EH (cell line): ENCODE data around the gene PAM16.
"Not testable (repeated sequence)": the region's sequence is repeated elsewhere in the genome, so short reads cannot be mapped to it uniquely, and the experiment has no call there.

Experiments used
- DNase-seq: peaks from one replicate; pipeline ENCODE4 v3.0.0-alpha.2; 2015; ENCODE audit warnings: low read depth

Gene PAM16

GRCh38 chr16:4350787-4351659, at the start of gene PAM16:
TSS of gene PAM16 (minus strand) at chr16:4351321. CDS start at chr16:4351234, 87 bp downstream.
- peak; percentile 94 for DNase-seq

DNA sequence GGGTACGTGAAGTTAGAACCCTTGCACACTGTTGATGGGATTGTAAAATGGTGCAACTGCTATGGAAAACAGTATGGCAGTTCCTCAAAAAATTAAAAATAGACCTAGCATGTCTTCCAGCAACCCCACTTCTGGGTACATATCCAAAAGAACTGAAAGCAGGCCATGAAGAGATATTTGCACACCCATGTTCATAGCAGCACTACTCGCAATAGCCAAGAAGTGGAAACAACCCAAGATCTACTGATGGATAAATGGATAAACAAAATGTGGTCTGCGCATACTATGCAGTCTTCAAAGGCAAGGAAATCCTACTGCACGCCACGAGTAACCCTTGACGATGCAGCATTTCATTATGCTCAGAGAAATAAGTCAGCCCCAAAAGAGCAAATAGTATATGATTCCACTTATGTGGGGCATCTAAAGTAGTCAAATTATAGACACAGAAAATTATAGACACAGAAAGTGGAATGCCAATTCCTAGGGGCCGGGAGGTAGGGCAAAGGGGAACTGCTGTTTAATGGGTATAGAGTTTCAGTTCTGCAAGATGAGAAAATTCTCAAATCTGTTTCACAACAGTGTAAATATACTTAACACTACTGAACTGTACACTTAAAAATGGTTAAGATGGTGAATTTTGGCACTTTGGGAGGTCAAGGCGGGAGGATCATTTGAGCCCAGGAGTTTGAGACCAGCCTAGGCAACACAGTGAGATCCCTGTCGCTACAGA, 48.0 kb upstream of the PAM16 start:
- no peak for DNase-seq

GRCh38 chr16:4395055-4395726, 44.1 kb upstream of the PAM16 start:
- DNase-seq = no peak

- DNase-seq = not testable (repeated sequence)
Observed at GRCh38 chr16:4393850-4394249, 42.7 kb upstream of the PAM16 start.

- DNase-seq = peak; percentile 48
Observed at GRCh38 chr16:4393240-4393600, 42.1 kb upstream of the PAM16 start.

- peak; percentile 85 for DNase-seq
Observed at GRCh38 chr16:4392382-4393239, 41.5 kb upstream of the PAM16 start.

- peak; percentile 39 for DNase-seq
Observed at GRCh38 chr16:4391631-4392381, 40.7 kb upstream of the PAM16 start.

- DNase-seq = no peak
Observed at GRCh38 chr16:4390266-4391260, 39.4 kb upstream of the PAM16 start.

DNA sequence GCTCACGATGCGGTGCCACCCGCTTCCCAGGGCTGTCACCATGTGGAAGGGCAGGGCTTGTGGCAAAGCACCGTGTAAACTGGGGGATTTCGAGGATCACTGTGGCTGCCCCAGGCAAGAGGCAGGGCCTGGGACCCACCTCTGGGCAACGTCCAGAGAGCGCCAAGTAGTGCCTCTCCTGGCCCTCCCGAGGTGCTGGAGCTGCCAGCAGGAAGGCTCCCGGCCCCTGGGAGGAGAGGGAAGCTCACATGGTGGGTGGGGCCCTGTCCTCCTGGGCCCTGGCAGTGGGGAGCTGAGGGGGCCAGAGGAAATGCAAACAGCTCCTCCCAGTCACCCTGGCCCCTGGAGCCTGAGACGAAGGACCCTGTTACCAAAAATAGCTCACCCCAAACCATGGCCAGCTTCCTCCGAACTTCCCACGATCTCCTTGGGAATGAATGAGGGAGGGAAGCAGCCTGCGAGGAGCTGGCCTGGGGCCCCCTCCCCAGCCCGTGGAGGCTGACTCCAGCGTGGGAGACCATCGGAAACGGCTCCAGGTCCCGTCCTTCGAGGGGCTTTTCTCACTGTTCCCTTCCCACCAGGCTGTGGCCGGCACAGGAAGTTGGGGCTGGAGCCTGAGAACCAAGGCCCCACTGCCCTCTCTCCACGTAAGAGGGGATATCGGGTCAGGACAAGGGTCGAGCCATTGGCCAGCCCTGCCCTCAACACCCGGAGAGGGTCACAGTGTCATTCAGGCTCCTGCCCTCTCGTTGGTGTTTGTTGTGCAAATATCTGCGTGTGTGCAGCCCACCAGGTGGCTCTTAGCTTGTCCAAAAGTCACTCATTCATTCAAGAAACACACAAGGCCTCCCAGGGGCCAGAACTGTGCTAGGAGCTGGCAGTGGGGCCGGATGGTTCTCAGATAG, 38.2 kb upstream of the PAM16 start:
- DNase-seq = peak; percentile 33

DNA sequence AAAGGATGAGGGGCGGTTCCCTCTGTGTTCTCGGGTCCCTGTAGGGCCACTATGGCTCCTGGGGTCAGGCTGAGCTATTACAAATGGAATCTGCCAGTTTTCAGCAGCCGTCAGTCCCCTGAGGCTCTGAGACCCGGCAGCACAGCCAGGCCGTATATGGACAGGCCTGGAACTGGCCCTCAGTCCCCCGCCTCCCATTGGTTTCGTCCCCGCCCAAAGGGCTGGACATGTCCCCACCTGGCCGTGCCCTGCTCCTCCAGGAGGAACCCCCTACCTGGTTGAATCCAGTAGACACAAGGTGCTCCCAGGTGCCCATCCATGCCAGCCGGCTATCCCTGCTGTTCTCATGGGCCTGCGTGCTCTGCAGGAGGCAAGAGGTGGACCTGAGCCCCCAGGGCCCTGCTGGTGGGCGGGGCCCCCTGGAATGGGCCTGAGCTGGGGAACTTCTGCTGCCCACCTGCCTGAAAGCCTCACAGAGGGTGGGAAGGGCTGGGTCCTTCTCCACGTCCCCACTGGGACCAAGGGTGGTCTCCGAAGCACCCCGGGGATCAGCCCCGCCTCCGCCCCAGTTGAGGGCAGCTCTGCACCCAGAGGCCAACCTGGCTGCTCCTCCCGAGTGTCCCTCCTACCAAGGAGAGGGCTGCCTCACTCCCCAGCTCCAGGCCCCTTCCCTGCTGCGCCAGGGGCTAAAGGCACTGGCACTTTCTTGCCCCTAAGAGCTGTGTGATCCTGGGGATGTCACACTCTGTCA, 37.3 kb upstream of the PAM16 start:
- peak; percentile 91 for DNase-seq

- no peak for DNase-seq
Observed at GRCh38 chr16:4387781-4388180, 36.7 kb upstream of the PAM16 start.

GRCh38 chr16:4386951-4387565, 35.9 kb upstream of the PAM16 start:
- peak; percentile 53 for DNase-seq

GRCh38 chr16:4386451-4386805, 35.3 kb upstream of the PAM16 start:
- DNase-seq = peak; percentile 72

- peak; percentile 36 for DNase-seq
Observed at GRCh38 chr16:4385789-4386450, 34.8 kb upstream of the PAM16 start.

GRCh38 chr16:4385066-4385788, 34.1 kb upstream of the PAM16 start:
- peak; percentile 44 for DNase-seq

DNA sequence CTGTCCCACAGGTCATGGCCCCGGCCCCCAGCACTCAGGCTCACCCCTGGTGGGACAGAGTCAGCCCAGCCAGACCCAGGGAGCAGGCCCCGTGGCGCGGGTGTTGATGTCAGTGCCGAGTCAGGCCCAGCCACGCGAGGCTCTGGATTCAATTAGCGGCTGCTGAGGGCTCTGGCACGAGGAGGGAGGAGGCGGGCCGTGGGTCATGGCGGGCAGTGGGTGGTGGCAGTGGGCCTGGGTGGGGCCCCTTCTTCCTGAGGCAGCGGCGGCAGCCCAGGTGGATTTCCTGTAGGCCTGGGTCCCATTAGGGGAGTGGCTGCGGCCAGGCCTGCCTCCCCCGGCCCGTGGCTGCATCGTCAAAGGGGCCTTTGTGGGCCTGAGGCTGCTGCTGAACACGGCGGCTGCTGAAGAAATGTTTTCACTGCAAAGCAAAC, 33.4 kb upstream of the PAM16 start:
- peak; percentile 78 for DNase-seq
